Sigmoid colon (tissue), 4 donors: ENCODE results near the gene SZT2.
"Not testable (repeated sequence)": the region's sequence is repeated elsewhere in the genome, so short reads cannot be mapped to it uniquely, and the experiment has no call there.

ENCODE experiments used
- CTCF ChIP-seq, 4 experiments: fragments of 450-650 bp in 3 of 4; fragments of 200-600 bp in 1 of 4; IDR thresholded peaks; one replicate each; pipeline ENCODE4 v1.5.1; 2016 to 2019; ENCODE audit warnings: antibody characterized with exemption in 4 of 4, mild to moderate bottlenecking in 3 of 4, moderate library complexity in 2 of 4
- POLR2AphosphoS5 ChIP-seq, 4 donors: sonication (generic); formaldehyde crosslinking; IDR thresholded peaks; one replicate each; pipeline ENCODE4 v1.6.1; 2017; ENCODE audit warnings: antibody characterized with exemption in 4 of 4

DNA sequence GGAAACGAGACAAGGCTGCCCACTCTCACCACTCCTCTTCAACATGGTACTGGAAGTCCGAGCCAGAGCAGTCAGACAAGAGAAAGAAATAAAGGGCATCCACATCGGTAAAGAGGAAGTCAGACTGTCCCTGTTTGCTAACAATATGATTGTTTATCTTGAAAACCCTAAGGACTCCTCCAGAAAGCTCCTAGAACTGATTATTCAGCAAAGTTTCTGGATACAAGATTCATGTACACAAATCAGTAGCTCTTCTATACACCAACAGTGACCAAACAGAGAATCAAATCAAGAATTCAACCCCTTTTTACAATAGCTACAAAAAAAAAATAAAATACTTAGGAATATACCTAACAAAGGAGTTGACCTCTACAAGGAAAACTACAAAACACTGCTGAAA, 68.7 kb downstream of the SZT2 start:
- TF ChIP-seq POLR2AphosphoS5, CTCF (IDR thresholded peaks at IDR 0.05): not testable (repeated sequence)
